GM21515 (cell line): ENCODE results near the gene KLC4.
"Not testable (repeated sequence)": the region's sequence is repeated elsewhere in the genome, so short reads cannot be mapped to it uniquely, and the experiment has no call there.

Source experiments
- ATAC-seq: cut with Tn5 transposase; IDR thresholded peaks from one replicate; pipeline ENCODE4 v1.9.1; 2021; ENCODE audit not compliant: unreplicated experiment

The KLC4 gene

GRCh38 chr6:43090559-43090956 lies 31.1 kb downstream of the KLC4 start:
- ATAC-seq, result no peak

DNA sequence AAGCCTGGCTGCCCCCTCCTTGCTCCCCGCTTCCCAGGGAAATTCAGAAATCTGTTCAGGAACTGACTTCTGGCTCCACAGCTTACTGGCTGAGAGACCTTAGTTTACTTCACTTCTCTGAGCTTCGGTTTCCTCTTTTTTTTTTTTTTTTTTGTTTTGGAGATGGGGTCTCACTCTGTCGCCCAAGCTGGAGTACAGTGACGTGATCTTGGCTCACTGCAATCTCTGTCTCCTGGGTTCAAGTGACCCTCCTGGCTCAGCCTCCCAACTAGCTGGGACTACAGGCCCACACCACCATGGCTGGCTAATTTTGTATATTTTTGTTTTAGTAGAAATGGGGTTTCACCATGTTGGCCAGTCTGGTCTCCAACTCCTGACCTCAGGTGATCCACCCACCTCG lies 31.6 kb downstream of the KLC4 start:
- ATAC-seq, result no peak

GRCh38 chr6:43091436-43091991 lies 32.1 kb downstream of the KLC4 start:
- no peak for ATAC-seq

DNA sequence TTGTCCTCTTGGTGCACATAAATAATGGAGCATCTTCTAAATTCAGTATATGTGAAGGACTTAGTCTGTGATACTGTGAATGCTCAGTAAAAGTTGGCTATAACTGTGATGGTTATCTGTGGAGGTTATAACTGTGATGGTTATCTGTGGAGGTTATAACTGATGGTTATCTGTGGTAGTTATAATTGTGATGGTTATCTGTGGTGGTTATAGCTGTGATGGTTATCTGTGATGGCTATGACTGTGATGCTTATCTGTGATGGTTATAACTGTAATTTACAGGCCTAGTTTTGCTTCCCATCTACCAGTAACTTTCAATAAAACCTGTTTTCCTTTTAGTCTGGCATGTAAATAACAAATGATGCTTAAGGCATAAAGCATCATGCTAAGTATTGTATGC lies 33.2 kb downstream of the KLC4 start:
- ATAC-seq, result no peak

DNA sequence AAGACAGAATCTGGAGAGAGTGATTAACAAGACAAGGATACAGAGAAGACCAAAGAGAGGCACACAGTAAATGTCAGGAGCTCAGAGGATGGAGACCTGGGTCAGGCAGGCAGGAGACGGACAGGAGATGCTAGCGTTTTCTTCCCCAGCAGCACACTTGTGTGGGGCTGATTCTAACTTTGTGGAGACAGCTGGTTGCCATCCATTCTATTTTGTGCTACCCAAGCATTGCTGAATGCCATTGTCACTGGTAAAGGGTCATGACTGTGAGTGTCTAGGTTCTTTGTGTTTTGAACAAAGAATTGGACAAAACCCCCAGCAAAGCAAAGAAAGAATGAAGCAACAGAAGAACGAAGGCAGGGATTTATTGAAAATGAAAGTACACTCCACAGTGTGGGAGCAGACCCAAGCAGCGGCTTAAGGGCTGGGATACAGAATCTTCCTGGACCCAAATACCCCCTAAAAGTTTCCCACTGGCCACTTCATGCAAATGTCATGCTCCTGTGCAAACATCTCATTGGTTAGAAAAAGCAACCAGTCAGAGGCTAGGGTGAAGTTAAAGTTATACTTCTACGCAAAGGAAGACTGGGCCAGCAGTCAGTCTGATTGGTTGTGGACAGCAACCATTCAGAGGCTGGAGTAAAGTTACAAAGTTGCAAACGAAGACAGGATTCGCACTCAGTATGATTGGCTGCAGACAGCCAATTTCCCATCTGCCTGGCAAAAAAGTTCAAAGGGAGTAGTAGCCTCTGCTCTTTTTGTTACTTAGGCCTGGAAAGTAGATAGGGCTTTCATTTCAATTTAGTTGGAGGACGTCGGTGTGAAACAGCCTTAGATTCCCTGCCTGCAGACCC lies 34.2 kb downstream of the KLC4 start:
- ATAC-seq, result no peak

- no peak for ATAC-seq
These were observed 36.5 kb downstream of the KLC4 start for GRCh38 chr6:43095939-43096338.

GRCh38 chr6:43096451-43097097 lies 37.1 kb downstream of the KLC4 start:
- ATAC-seq, result no peak

- no peak for ATAC-seq
These were observed 37.7 kb downstream of the KLC4 start for GRCh38 chr6:43097098-43097489.

- ATAC-seq, result no peak
These were observed 38.1 kb downstream of the KLC4 start for GRCh38 chr6:43097502-43097901.

DNA sequence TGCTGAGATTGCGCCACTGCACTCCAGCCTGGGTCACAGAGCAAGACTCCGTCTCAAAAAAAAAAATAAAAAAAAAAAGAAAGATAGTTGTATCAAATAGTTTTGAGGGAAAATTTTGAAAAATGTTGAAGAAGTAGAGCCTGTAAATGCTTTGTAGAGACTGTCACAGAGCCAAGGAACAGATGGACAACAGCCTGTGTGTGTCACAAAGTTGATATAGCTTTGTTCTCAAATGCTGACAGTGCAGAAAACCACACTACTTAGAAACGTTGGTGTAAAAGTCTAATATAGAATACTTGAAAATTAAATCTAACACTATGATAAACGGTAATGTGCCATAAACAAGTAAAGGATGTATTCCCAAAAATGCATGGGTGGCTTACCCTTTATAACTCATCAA lies 42.1 kb downstream of the KLC4 start:
- ATAC-seq, result no peak

DNA sequence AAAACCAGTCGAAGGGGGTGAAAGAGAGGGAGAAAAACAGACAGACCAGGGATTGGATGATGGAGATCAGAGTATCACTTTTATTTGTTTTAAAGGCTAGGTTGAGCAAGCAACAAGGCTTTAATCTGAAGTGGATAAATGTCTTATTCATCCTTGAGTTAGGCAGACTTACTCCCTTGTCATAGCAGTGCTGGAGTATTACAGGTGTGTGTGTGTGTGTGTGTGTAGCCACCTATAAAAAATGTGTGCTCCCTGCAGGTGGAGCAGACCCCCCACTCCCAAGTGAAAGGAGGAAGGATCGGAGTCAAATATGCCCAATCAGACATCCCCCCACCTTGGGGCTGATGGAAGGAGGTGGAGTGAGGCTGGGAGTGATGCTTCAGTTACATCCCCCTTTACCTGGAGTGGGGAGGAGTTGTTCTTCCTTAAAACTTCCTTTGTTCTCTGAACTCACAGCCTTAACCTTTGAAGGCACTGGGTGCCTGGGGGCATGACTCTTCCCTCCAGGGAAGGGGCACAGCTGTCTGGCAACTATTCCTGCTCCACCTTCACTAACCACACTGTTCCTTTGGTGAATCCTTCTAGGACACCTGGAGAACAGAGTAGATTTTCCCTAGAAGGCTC lies 43.9 kb downstream of the KLC4 start:
- no peak for ATAC-seq

GRCh38 chr6:43105538-43106222 lies 46.2 kb downstream of the KLC4 start:
- no peak for ATAC-seq

DNA sequence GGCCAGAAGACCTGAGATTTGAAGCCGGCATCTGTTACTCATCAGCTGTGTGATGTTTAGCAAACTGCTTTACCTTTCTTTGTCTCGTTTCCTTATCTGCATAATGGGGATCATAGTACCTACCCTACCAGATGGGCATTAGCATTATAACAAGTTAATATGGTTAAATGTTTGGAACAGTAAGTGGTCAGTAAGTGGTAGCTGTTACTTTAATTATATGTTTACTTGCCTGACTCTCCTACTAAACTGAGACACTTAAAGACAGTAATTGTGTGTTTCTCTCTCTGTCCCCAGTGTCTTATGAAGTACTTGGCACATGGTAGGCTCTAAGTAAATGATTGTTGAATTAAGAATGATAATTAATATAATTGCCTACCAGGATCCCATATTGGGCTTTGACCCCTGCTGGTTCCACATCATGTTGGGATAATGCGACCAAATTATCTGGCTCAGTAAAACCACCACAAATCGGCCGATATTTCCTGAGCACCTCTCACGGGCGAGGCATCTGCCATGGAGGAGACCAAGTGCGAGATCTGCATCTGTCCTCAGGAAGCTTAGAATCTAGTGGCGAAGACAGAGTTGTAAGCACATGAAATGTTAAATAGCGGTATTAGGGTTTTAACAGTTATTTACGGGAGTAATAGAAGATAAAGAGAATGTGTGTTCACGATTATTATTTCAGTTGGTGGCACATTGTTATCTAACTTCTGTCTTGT lies 48.1 kb downstream of the KLC4 start:
- ATAC-seq, result no peak

DNA sequence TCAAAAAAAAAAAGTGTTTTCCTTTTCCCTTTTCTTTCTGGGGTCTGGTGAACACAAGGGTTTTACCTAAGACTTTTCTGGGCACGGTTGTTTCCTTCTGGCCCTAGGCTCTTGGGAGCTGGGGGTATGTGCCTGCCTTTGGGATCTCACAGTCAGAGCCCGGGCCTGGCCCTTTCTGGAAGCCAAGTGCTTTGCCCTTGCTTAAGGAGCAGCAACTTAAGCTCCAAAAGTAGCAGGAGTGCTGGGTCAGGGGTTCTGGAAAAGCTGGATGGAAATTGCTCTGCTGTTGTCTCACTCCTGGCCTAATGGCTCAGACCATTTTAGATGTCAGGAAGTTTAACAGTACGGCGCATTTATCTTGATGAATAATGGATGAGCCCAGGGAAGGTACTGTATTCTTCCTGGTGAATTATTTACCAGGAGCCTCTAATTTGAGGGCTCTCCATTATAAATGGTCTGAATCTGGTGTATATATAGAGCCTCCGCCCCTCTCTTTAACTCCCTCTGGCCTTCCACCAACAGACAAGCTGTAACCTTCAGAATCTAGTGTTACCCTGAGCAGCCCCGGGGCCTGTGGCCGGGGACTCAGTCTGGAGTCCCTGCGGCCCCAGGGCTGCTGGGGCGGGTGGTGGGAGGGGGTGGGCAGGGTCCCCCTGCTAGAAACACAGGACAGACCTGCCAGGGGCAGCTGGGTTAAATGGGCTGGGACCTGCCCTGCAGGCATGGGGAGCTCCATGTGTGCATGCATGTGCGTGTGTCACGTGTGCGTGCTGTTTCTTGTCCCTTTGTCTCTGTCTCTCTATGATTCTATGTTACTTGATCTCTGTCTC lies 54.2 kb downstream of the KLC4 start:
- no peak for ATAC-seq

DNA sequence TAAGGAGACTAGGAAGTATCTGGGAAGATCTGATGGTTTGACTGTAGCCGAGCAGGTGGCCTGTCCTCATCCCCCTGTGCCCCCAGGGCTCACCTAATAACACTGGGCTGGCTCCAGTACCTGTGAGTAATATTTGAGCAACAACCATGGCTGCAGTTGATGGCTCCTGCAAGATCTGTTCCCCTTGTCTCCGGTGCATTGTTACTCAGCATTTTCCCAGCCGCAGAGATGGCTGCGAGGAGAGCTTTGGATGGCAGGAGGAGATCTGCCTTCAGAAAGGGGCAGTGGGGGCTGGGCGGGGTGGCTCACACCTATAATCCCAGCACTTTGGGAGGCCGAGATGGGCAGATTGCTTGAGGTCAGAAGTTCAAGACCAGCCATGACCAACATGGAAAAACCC lies 55.9 kb downstream of the KLC4 start:
- no peak for ATAC-seq

GRCh38 chr6:43117466-43117865 lies 58.0 kb downstream of the KLC4 start:
- not testable (repeated sequence) for ATAC-seq

- ATAC-seq, result no peak
These were observed 60.1 kb downstream of the KLC4 start for GRCh38 chr6:43119482-43119881.

- ATAC-seq, result no peak
These were observed 60.8 kb downstream of the KLC4 start for GRCh38 chr6:43120101-43120763.
